ENCODE measurements around the gene TRIM51G.
"Not testable (repeated sequence)": the region's sequence is repeated elsewhere in the genome, so short reads cannot be mapped to it uniquely, and the experiment has no call there.

TRIM51G gene, protein sequence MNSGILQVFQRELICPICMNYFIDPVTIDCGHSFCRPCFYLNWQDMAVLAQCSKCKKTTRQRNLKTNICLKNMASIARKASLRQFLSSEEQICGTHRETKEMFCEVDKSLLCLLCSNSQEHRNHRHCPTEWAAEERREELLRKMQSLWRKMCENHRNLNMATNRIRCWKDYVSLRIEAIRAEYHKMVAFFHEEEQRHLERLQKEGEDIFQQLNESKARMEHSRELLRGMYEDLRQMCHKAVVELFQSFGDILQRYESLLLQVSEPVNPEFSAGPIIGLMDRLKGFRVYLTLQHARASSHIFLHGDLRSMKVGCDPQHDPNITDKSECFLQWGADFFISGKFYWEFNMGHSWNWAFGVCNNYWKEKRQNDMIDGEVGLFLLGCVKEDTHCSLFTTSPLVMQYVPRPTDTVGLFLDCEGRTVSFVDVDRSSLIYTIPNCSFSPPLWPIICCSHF

DNA sequence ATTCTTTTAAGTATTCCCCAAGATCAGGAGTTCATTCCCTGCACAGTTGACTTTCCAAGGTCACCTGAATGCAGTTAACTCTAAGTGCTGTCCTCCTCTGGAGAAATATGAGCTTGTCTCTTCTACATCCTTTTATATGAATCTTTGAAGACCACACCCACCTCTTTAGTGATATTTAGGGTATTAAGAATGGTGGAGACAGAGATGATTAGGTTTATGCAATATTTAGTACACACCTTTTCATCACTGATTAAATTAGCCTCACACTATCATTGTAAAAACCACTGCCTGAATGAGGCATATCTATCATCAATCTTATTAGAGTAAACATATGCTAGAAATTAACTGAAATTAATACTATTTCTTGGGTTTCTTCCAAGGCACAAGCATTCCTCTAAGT lies at the start of gene TRIM51G:
Gene TRIM51G, minus strand, starts transcription at position 101 of the 400 bp plus-strand sequence. CDS start 2,190 bp downstream, outside the sequence.
- H3K4me1 Mint-ChIP-seq; H3K36me3 Mint-ChIP-seq (ENCODE audit: low read depth); H3K27me3 Mint-ChIP-seq (ENCODE audit: low read depth); H3K27ac Mint-ChIP-seq; H3K4me3 Mint-ChIP-seq: not testable (repeated sequence)
- peaks cover 26% of the 10 kb centered on the region for H3K9me3 Mint-ChIP-seq

DNA sequence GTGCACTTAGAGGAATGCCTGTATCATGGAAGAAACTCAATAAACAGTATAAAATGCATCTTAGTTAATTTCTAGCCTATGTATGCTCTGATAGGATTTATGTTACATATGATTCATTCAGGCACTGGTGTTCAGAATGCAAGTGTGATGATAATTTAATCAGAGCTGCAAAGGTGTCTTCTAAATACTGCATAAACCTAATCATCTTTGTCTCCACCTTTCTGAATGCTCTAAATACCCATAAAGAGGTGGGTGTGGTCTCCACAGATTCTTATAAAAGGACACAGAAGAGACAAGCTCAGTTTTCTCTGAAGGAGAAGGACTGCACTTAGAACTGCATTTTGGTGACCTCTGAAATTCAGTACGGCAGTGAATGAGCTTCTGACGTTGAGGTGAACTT lies 44.8 kb upstream of the TRIM51G start, which contains the start of gene TRIM49B:
Gene TRIM49B, plus strand, starts transcription at position 301 of the 400 bp plus-strand sequence. CDS start 2,777 bp downstream, outside the sequence.
- H3K27ac Mint-ChIP-seq; H3K4me1 Mint-ChIP-seq; H3K36me3 Mint-ChIP-seq (ENCODE audit: low read depth); H3K27me3 Mint-ChIP-seq (ENCODE audit: low read depth); H3K4me3 Mint-ChIP-seq: not testable (repeated sequence)
- H3K9me3 Mint-ChIP-seq = peaks cover 22% of the 10 kb centered on the region

DNA sequence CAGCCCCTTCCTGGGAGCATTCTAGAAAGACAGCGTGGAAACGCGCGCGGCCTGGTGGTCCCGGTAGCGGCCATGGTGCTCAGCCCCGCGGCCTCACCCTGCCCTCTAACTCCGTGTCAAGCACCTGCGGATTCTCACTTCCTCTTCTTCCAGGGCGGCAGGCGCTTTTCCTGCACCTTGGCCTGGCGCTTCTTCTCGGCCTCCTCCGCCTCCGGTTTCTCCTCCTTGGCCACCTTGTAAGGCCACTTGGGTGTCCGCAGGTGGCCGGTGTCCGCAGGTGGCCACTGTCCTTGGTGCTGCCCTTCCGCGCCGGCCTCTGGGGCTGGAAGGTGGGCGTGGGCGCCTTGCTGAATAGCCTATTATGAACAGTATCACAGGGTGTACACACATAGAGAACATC lies 15.1 kb downstream of the TRIM51G start:
- H3K9me3 Mint-ChIP-seq = peaks cover 30% of the 10 kb centered on the region
- H3K4me1 Mint-ChIP-seq; H3K4me3 Mint-ChIP-seq; H3K27ac Mint-ChIP-seq; H3K27me3 Mint-ChIP-seq (ENCODE audit: low read depth); H3K36me3 Mint-ChIP-seq (ENCODE audit: low read depth): not testable (repeated sequence)

DNA sequence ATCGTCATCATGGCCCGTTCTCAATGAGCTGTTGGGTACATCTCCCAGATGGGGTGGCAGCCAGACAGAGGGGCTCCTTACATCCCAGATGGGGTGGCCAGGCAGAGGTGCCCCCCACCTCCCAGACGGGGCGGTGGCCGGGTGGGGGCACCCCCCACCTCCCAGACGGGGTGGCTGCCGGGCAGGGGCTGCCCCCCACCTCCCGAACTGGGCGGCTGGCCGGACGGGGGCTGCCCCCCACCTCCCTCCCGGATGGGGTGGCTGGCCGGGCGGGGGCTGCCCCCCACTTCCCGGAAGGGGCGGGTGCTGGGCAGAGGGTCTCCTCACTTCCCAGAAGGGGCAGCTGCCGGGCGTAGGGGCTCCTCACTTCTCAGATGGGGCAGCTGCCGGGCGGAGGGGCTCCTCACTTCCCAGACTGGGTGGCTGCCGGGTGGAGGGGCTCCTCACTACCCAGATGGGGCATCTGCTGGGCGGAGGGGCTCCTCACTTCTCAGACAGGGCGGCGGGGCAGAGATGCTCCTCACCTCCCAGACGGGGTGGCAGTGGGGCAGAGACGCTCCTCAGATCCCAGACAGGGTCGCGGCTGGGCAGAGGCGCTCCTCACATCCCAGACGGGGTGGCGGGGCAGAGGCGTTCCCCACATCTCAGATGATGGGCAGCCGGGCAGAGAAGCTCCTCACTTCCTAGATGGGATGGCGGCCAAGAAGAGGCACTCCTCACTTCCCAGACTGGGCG lies 28.2 kb downstream of the TRIM51G start:
- not testable (repeated sequence) for H3K4me1 Mint-ChIP-seq; H3K27me3 Mint-ChIP-seq (ENCODE audit: low read depth); H3K27ac Mint-ChIP-seq; H3K36me3 Mint-ChIP-seq (ENCODE audit: low read depth); H3K4me3 Mint-ChIP-seq
- H3K9me3 Mint-ChIP-seq = peaks cover 21% of the 10 kb centered on the region

DNA sequence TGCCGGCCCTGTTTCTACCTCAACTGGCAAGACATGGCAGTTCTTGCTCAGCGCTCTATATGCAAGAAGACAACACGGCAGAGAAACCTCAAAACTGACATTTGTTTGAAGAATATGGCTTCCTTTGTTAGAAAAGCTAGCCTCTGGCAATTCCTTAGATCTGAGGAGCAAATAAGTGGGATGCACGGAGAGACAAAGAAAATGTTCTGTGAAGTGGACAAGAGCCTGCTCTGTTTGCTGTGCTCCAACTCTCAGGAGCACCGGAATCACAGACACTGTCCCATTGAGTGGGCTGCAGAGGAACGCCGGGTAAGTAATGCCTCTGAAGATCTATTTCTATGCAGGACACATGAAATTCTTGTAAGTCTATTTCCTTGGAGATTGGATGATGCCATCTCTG lies 37.9 kb downstream of the TRIM51G start:
- H3K9me3 Mint-ChIP-seq = peaks cover 18% of the 10 kb centered on the region
- H3K4me1 Mint-ChIP-seq; H3K27ac Mint-ChIP-seq; H3K27me3 Mint-ChIP-seq (ENCODE audit: low read depth); H3K4me3 Mint-ChIP-seq; H3K36me3 Mint-ChIP-seq (ENCODE audit: low read depth): not testable (repeated sequence)

All from nephron (organoid).